SKM-1 treated with dmso at 0.1 percent for 144 hours (cell line): Measurements from ENCODE around the gene DEPDC5.
"Not testable (repeated sequence)": the region's sequence is repeated elsewhere in the genome, so short reads cannot be mapped to it uniquely, and the experiment has no call there.

ENCODE experiments used
- DNase-seq: peaks from one replicate; lab custom pipeline; 2025; ENCODE audit not compliant: unreplicated experiment; lab: John Stamatoyannopoulos, UW

DEPDC5 gene

DNA sequence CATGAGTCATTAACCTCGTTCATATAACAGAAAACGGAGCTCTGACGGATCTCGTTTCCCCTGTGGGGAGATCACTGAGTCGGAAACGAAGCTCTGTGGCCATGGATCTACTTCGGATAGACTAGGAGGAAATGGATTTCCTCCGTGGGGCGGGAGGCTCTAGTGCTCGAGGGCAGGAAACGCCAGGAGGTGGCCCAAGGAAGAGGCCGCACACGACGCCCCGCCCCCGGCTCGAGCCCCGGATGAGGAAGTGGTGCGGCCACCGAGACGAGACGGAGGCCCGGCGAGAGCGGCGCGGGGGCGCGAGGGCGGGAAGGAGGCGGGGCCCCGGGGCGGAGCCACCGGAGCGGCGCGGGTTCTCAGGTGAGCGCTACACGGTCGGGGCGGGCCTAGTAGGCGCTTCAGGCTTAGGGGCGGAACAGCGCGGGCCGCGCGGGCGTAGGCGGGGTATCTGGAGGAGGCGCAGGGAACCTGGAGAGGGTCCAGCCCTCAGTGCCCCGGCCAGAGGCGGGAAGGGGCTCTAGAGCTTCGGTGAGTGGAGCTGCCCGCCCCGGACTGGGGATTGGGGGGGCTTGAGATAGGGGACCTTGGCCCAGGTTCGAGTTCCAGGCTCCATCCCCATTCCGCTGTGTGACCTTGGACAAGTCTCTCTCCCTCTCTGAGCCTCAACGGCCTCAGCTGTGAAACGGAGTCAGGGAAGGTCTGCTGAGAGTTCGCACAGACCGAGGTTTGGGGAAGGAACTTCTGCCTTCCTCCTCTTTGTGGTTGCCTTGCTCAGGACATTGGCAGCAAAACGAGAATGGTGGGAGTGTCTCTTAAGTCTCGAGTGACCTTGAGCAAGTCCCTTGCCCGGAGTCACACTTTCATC, at the start of gene DEPDC5:
Gene DEPDC5 (plus strand): TSS at position 386 of the 868 bp plus-strand sequence. CDS start 903 bp downstream, outside the sequence.
- peak; percentile 90 for DNase-seq

DNA sequence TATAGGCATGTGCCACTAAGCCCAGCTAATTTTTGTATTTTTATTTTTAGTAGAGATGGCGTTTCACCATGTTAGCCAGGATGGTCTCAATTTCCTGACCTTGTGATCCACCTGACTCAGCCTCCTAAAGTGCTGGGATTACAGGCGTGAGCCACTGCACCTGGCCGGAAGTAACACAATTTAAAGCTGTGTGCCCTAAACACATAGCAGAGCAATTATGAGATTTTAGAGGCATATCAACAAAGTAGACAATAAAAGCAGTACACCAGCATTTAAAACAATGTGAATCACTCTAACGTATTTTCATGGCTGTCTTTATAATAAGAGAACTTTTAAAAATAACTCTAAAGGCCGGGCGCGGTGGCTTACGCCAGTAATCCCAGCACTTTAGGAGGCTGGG, 46.3 kb upstream of the DEPDC5 start:
- no peak for DNase-seq

DNA sequence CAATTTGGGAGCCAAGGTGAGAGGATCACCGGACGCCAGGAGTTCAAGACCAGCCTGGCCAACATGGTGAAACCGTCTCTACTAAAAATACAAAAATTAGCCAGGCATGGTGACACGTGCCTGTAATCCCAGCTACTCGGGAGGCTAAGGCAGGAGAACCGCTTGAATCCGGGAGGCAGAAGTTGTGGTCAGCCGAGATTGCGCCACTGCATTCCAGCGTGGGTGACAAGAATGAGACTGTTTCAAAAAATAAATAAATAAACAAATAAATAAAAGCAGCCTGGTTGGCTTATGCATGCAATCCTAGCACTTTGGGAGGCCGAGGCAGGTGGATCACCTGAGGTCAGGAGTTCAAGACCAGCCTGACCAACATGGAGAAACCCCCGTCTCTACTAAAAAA, 42.6 kb upstream of the DEPDC5 start:
- DNase-seq, result not testable (repeated sequence)

DNA sequence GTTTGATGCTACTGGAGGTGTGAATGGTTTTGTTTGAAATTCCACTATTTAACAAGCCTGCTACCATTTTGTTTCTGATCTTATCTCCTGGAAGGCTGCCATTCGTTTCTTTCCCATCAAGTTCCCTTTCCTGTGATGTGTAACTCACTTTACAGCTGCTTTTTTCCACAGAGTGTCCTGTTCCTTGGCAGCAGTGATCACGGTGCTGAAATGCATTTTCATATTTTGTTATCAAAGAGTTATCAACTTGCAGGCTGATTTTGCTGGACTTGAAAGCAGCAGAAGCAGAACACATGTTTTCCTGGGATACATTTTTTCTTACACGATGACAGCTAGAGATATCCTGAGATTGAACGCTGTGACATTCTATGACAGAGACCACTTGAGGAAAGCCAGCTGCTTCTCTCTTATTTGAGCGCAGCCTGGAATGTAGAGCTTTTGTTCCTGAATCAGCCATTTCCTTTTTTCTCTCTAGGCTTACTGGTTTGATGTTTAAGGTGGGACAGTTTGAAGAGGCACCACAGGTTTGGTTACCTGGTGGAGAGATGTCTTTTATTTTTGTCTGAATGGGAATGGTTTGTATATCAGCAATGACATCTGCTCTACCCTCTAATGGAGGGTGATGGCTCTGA, 38.6 kb upstream of the DEPDC5 start:
- no peak for DNase-seq

- no peak for DNase-seq
These were observed 33.9 kb upstream of the DEPDC5 start for GRCh38 chr22:31719850-31720471.

GRCh38 chr22:31723723-31724122, 30.1 kb upstream of the DEPDC5 start:
- no peak for DNase-seq

DNA sequence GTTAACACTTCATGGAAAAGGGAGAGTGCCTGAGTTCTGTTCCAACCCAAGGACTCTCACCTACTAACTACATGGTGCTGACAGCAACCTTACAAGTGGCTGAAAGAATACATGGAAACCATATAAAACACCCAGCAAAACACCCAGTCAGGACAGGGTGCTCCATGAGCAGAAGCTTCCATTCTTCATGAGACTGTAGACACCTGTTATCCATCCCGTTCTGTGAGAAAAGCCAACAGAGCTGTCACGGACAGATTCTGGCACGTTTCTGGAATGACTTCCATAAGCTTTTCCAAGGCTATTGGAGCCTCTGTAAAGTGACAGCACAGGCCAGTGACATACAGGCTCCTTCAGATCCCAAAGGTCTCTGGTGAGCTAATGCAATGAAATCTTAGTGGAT, 27.1 kb upstream of the DEPDC5 start:
- DNase-seq, result no peak

DNA sequence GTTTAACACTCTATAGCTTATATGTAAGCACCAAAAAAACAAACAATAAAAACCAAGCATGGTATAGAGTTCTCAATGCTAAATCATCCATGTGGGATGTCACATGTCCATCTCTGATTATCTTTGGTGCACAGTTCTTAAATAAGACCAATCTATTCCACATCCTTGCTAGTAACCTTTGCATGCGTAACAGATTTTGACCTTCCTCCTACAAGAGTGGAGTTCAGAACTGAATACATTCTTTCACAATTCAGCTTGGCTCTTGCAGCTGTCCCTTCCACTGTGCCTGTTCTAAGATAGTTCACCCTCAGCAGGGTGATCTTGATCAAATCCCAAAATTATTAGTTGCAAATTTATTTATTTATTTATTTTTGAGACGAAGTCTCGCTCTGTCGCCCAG, 25.0 kb upstream of the DEPDC5 start:
- no peak for DNase-seq

DNA sequence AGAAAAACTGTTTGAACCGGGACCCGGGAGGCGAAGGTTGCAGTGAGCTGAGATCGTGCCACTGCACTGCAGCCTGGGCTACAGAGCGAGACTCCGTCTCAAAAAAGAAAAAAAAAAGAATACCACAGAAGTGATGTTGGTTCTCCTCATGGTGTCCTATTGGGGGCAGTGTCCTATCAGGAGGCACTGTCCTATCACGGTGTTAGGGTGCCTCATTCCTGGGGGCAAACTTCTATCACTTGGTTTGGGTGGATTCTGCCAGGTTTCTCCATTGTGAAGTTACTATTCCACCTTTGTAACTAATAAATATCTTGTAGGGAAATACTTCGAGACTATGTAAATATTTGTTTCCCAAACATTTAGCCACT, 23.5 kb upstream of the DEPDC5 start:
- DNase-seq, result no peak

- DNase-seq, result no peak
These were observed 21.6 kb upstream of the DEPDC5 start for GRCh38 chr22:31732089-31732829.

- no peak for DNase-seq
These were observed 20.2 kb upstream of the DEPDC5 start for GRCh38 chr22:31733580-31734079.

DNA sequence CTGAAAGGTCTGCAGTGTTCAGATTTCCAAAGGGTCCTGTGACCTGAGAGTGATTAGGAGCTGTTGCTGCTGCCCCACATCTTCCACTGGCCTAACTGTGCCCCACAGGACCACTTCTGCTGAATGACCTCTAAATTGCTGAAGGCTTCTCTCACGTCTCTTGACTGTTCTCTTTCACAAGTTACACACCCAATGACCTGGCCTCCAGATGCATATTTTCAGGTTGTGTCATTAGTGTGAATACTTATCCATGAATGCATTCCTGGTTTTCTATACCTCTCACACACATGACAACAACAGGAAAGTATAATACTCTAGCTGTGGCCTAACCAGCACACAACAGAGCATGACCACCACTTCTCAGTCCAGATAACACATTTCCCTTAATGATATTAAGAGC, 19.3 kb upstream of the DEPDC5 start:
- no peak for DNase-seq

GRCh38 chr22:31736458-31736857, 17.4 kb upstream of the DEPDC5 start:
- no peak for DNase-seq

DNA sequence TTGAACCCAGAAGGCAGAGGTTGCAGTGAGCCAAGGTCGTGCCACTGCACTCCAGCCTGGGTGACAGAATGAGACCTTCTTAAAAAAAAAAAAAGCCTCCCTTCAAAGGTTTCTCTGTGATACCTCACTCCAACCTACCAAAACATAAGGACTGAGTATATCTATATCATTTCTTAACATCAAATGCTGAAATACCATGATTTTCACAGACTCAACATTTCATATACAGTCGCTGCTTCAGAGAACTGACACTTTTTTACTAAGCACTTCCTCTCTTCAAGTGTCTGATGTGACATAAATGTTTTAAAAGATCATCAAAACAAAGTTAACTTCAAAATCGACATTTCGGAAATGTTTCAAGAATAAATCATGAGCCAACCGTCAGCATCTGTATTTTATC, 15.9 kb upstream of the DEPDC5 start:
- DNase-seq, result no peak

- DNase-seq, result no peak
These were observed 15.3 kb upstream of the DEPDC5 start for GRCh38 chr22:31738566-31738965.

GRCh38 chr22:31739795-31740201, 14.0 kb upstream of the DEPDC5 start:
- DNase-seq, result no peak

DNA sequence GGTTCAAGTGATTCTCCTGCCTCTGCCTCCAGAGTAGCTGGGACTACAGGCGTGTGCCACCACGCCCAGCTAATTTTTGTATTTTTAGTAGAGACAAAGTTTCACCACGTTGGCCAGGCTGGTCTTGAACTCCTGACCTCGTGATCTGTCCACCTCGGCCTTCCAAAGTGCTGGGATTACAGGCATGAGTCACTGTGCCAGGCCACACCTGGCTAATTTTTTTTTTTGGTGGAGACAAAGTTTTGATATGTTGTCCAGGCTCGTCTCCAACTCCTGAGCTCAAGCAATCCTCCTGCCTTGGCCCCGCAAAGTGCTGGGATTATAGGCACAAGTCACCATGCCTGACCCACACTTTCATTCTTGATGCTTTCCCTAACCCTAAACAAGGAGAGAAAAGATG, 13.5 kb upstream of the DEPDC5 start:
- not testable (repeated sequence) for DNase-seq

GRCh38 chr22:31742115-31742514, 11.7 kb upstream of the DEPDC5 start:
- no peak for DNase-seq

GRCh38 chr22:31742682-31743081, 11.1 kb upstream of the DEPDC5 start:
- no peak for DNase-seq

GRCh38 chr22:31743871-31744270, 9.9 kb upstream of the DEPDC5 start:
- no peak for DNase-seq

DNA sequence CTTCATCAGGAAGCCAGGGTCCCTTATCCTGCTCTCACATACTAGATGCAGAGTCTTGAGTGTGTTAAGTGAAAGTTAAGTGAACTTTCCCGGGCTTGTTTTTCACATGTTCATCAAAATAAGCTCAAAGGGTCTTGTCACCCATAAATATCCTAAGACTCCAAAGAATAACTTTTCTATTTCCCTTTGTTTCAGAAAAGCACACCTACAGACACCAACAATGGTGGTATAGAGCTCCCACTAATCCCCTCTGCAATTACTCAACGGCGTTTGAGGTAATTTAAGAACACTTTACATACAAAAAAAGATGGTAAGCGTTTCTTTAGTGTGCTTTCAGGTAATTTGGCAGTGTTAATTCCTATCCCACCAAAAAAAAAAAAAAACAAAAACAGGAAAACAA, 6.4 kb upstream of the DEPDC5 start:
- DNase-seq, result no peak
